Measurements from ENCODE around the gene ABCB1. TPM values are rescaled to one million over a fixed set of nuclear protein-coding genes. Genes with fewer than 3 reads are reported as not detected.
A peak's percentile ranks its signal among the peaks of the same experiment; 100 is the strongest.

Gene ABCB1
- total and polyA plus RNA-seq, 10 of the 15 experiments (the other 5 are each of a cell fraction or from before 2014, with no cell fraction given): 0.40 to 13.9 (median 1.9) TPM

DNA sequence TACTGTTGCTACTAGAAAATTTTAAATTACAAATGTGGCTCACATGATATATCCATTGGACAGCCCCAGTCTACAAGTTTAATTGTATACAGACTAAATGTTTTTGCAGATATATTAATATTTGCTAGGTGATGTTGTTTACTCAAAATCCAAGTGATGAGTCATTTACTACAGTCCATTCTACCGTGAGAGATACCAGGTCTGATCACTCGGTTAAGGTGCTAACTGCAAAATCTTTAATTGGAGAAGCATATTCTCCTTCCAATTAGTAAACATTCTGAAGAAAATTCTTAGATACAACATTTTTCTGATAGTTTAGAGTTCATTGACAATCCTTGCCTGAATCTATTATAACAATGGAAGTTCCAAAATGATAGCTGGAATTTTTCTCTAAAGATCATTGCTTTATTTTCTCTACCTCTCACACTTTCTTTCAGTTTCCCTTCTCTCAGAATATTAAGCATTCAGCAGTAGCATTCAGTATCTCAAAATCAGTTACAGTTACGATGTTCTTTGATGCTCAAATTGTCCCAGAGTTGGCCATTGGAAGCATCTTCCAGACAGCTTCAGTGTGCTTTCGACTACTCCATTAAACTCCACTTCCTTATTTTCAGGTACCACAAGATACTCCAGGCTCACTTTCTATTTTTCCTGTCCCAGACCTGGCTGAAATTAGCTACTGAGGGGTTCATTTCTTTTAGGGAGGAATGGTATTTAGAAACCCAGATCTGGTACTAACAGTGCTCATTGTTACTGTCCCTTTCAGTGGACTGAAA lies 2.3 kb downstream of the ABCB1 start (continued):
- TF ChIP-seq, protein P1, sequence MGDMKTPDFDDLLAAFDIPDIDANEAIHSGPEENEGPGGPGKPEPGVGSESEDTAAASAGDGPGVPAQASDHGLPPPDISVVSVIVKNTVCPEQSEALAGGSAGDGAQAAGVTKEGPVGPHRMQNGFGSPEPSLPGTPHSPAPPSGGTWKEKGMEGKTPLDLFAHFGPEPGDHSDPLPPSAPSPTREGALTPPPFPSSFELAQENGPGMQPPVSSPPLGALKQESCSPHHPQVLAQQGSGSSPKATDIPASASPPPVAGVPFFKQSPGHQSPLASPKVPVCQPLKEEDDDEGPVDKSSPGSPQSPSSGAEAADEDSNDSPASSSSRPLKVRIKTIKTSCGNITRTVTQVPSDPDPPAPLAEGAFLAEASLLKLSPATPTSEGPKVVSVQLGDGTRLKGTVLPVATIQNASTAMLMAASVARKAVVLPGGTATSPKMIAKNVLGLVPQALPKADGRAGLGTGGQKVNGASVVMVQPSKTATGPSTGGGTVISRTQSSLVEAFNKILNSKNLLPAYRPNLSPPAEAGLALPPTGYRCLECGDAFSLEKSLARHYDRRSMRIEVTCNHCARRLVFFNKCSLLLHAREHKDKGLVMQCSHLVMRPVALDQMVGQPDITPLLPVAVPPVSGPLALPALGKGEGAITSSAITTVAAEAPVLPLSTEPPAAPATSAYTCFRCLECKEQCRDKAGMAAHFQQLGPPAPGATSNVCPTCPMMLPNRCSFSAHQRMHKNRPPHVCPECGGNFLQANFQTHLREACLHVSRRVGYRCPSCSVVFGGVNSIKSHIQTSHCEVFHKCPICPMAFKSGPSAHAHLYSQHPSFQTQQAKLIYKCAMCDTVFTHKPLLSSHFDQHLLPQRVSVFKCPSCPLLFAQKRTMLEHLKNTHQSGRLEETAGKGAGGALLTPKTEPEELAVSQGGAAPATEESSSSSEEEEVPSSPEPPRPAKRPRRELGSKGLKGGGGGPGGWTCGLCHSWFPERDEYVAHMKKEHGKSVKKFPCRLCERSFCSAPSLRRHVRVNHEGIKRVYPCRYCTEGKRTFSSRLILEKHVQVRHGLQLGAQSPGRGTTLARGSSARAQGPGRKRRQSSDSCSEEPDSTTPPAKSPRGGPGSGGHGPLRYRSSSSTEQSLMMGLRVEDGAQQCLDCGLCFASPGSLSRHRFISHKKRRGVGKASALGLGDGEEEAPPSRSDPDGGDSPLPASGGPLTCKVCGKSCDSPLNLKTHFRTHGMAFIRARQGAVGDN (IDR thresholded peaks at IDR 0.05): no peak
- TF ChIP-seq MTA2 (IDR thresholded peaks at IDR 0.05; ENCODE audit: low read depth): peak; percentile 92
- no peak for TF ChIP-seq PAX8 (IDR thresholded peaks at IDR 0.05)
- TF ChIP-seq, protein P2, sequence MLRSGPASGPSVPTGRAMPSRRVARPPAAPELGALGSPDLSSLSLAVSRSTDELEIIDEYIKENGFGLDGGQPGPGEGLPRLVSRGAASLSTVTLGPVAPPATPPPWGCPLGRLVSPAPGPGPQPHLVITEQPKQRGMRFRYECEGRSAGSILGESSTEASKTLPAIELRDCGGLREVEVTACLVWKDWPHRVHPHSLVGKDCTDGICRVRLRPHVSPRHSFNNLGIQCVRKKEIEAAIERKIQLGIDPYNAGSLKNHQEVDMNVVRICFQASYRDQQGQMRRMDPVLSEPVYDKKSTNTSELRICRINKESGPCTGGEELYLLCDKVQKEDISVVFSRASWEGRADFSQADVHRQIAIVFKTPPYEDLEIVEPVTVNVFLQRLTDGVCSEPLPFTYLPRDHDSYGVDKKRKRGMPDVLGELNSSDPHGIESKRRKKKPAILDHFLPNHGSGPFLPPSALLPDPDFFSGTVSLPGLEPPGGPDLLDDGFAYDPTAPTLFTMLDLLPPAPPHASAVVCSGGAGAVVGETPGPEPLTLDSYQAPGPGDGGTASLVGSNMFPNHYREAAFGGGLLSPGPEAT (IDR thresholded peaks at IDR 0.05; ENCODE audit: low read depth): no peak
- 0 out of 4 replicates have a peak, but pooled peaks of 1 of the 2 experiments have one; percentile 26 for TF ChIP-seq EP300 (IDR thresholded peaks at IDR 0.05; ENCODE audit: borderline replicate concordance in 1 of 2, control insufficient read depth in 1 of 2, low read depth in 2 of 2, low read length in 2 of 2)
- TF ChIP-seq ZBED1 (IDR thresholded peaks at IDR 0.05; ENCODE audit: borderline replicate concordance): no peak
- peak; percentile 64 for TF ChIP-seq JUNB (IDR thresholded peaks at IDR 0.05)
- TF ChIP-seq, protein P3, sequence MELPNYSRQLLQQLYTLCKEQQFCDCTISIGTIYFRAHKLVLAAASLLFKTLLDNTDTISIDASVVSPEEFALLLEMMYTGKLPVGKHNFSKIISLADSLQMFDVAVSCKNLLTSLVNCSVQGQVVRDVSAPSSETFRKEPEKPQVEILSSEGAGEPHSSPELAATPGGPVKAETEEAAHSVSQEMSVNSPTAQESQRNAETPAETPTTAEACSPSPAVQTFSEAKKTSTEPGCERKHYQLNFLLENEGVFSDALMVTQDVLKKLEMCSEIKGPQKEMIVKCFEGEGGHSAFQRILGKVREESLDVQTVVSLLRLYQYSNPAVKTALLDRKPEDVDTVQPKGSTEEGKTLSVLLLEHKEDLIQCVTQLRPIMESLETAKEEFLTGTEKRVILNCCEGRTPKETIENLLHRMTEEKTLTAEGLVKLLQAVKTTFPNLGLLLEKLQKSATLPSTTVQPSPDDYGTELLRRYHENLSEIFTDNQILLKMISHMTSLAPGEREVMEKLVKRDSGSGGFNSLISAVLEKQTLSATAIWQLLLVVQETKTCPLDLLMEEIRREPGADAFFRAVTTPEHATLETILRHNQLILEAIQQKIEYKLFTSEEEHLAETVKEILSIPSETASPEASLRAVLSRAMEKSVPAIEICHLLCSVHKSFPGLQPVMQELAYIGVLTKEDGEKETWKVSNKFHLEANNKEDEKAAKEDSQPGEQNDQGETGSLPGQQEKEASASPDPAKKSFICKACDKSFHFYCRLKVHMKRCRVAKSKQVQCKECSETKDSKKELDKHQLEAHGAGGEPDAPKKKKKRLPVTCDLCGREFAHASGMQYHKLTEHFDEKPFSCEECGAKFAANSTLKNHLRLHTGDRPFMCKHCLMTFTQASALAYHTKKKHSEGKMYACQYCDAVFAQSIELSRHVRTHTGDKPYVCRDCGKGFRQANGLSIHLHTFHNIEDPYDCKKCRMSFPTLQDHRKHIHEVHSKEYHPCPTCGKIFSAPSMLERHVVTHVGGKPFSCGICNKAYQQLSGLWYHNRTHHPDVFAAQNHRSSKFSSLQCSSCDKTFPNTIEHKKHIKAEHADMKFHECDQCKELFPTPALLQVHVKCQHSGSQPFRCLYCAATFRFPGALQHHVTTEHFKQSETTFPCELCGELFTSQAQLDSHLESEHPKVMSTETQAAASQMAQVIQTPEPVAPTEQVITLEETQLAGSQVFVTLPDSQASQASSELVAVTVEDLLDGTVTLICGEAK (IDR thresholded peaks at IDR 0.05; ENCODE audit: borderline replicate concordance): no peak
- TF ChIP-seq BCL11A (IDR thresholded peaks at IDR 0.05; ENCODE audit: low read depth, low read length): peak; percentile 45; the same call in 1 of the 2 replicates
- peak; percentile 12 to 18; a peak in 1 of 4 replicates for TF ChIP-seq IKZF2 (IDR thresholded peaks at IDR 0.05)
- TF ChIP-seq, protein P4, sequence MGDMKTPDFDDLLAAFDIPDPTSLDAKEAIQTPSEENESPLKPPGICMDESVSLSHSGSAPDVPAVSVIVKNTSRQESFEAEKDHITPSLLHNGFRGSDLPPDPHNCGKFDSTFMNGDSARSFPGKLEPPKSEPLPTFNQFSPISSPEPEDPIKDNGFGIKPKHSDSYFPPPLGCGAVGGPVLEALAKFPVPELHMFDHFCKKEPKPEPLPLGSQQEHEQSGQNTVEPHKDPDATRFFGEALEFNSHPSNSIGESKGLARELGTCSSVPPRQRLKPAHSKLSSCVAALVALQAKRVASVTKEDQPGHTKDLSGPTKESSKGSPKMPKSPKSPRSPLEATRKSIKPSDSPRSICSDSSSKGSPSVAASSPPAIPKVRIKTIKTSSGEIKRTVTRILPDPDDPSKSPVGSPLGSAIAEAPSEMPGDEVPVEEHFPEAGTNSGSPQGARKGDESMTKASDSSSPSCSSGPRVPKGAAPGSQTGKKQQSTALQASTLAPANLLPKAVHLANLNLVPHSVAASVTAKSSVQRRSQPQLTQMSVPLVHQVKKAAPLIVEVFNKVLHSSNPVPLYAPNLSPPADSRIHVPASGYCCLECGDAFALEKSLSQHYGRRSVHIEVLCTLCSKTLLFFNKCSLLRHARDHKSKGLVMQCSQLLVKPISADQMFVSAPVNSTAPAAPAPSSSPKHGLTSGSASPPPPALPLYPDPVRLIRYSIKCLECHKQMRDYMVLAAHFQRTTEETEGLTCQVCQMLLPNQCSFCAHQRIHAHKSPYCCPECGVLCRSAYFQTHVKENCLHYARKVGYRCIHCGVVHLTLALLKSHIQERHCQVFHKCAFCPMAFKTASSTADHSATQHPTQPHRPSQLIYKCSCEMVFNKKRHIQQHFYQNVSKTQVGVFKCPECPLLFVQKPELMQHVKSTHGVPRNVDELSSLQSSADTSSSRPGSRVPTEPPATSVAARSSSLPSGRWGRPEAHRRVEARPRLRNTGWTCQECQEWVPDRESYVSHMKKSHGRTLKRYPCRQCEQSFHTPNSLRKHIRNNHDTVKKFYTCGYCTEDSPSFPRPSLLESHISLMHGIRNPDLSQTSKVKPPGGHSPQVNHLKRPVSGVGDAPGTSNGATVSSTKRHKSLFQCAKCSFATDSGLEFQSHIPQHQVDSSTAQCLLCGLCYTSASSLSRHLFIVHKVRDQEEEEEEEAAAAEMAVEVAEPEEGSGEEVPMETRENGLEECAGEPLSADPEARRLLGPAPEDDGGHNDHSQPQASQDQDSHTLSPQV (IDR thresholded peaks at IDR 0.05): no peak
- no peak for TF ChIP-seq MEF2B (IDR thresholded peaks at IDR 0.05; ENCODE audit: partially characterized antibody, poor library complexity, severe bottlenecking)
- TF ChIP-seq HCFC1 (IDR thresholded peaks at IDR 0.05; ENCODE audit: low read length): no peak
- no peak for TF ChIP-seq BRCA1 (IDR thresholded peaks at IDR 0.05; ENCODE audit: low read depth, low read length)
- TF ChIP-seq JUND (IDR thresholded peaks at IDR 0.05; ENCODE audit: low read depth, low read length): 0 out of 2 replicates have a peak, but pooled peaks have one; percentile 23

Measured in GM12878 (cell line).